Lung (tissue), 10 donors: ENCODE data around the gene RNU1-3. TPM values are rescaled to one million over a fixed set of nuclear protein-coding genes. Genes with fewer than 3 reads are reported as not detected.
"Not testable (repeated sequence)": the region's sequence is repeated elsewhere in the genome, so short reads cannot be mapped to it uniquely, and the experiment has no call there.

ENCODE experiments used
- ATAC-seq: fragments of 200-7000 bp; cut with Tn5 transposase; one replicate; pipeline ENCODE4 v1.9.1; 2020; ENCODE audit warnings: moderate number of reproducible peaks; ENCODE audit not compliant: insufficient read depth, low FRiP score
- DNase-seq, 3 donors: peaks; one replicate each; pipeline ENCODE4 v3.0.0-alpha.2; 2013 to 2017
- H3K27ac ChIP-seq, 2 donors: one replicate each; pipeline ENCODE4 v1.5.1; 2013; ENCODE audit warnings: mild to moderate bottlenecking in 2 of 2, moderate library complexity in 2 of 2, control low read depth in 1 of 2, inconsistent platforms in 1 of 2, low read depth in 1 of 2, low read length in 1 of 2
- H3K27me3 ChIP-seq, 3 donors: one replicate each; pipeline ENCODE4 v1.5.1; 2013; ENCODE audit warnings: low read length in 2 of 3; ENCODE audit not compliant: control insufficient read depth in 3 of 3, insufficient read depth in 3 of 3
- H3K36me3 ChIP-seq, 4 donors: one replicate each; pipeline ENCODE4 v1.5.1; 2013; ENCODE audit warnings: low read length in 4 of 4, mild to moderate bottlenecking in 1 of 4, moderate library complexity in 1 of 4; ENCODE audit not compliant: control insufficient read depth in 4 of 4, insufficient read depth in 4 of 4
- H3K4me1 ChIP-seq, 5 donors: one replicate each; pipeline ENCODE4 v1.5.1; 2013; ENCODE audit warnings: low read length in 5 of 5, mild to moderate bottlenecking in 2 of 5, moderate library complexity in 1 of 5; ENCODE audit not compliant: control insufficient read depth in 5 of 5, insufficient read depth in 5 of 5
- H3K4me3 ChIP-seq: one replicate; pipeline ENCODE4 v1.5.1; 2013; ENCODE audit warnings: mild to moderate bottlenecking, control low read depth, moderate library complexity
- H3K9ac ChIP-seq, 2 donors: one replicate each; pipeline ENCODE4 v1.5.1; 2013; ENCODE audit warnings: low read length in 2 of 2, control low read depth in 1 of 2; ENCODE audit not compliant: insufficient read depth in 1 of 2
- H3K9me3 ChIP-seq, 4 donors: one replicate each; pipeline ENCODE4 v1.5.1; 2013; ENCODE audit warnings: low read length in 3 of 4, mild to moderate bottlenecking in 1 of 4, moderate library complexity in 1 of 4; ENCODE audit not compliant: control insufficient read depth in 4 of 4, insufficient read depth in 3 of 4
- WGBS, 2 donors: extraction: QIAGEN DNeasy Blood & Tissue Kit; methylation state at CpG; one replicate each; pipeline ENCODE4 v1.1.7; 2013; 5-methylcytosine and 5-hydroxymethylcytosine counted together
- polyA plus RNA-seq, 2 donors: library from polyadenylated mRNA; stranded (reverse); fragments of 200-250 nt; gene quantifications; one replicate each; pipeline ENCODE4 v1.2.1, GENCODE V29; 2013
- total RNA-seq, 2 donors: library from RNA; depleted of rRNA in 1 of 2; stranded (reverse); fragments of >200 nt in 1 of 2; gene quantifications; one replicate each; pipeline ENCODE4 v1.2.1, GENCODE V29; 2014 to 2021
- donor health status: Bipolar disorder and iron deficiency.
- donor health status: healthy.
- donor health status: DM: yes; HTN: yes; CAD: no.

RNU1-3 gene
- total and polyA plus RNA-seq, 4 donors, result under 0.01 to 3,134 TPM; not detected in 2

- not testable (repeated sequence) for H3K27me3 ChIP-seq, H3K9ac ChIP-seq, H3K36me3 ChIP-seq, H3K9me3 ChIP-seq, H3K4me3 ChIP-seq, H3K27ac ChIP-seq, DNase-seq, H3K4me1 ChIP-seq
- 2 to 4% methylated on average over 13 to 47 of the region's 96 CpGs for WGBS, 2 donors
- ATAC-seq, result peak; percentile 12
These were observed 26.9 kb upstream of the RNU1-3 start for GRCh38 chr1:16693449-16694307.

GRCh38 chr1:16692717-16693448 lies 26.1 kb upstream of the RNU1-3 start:
- not testable (repeated sequence) for H3K27me3 ChIP-seq, H3K4me1 ChIP-seq, ATAC-seq, H3K36me3 ChIP-seq, H3K27ac ChIP-seq, H3K9ac ChIP-seq, H3K9me3 ChIP-seq, DNase-seq, H3K4me3 ChIP-seq
- WGBS, 2 donors, result 0 to 2% methylated on average over 6 to 33 of the region's 79 CpGs

GRCh38 chr1:16692283-16692682 lies 25.5 kb upstream of the RNU1-3 start:
- 5 to 17% methylated on average over 10 to 28 of the region's 39 CpGs for WGBS, 2 donors
- DNase-seq, H3K36me3 ChIP-seq, H3K4me1 ChIP-seq, ATAC-seq, H3K27me3 ChIP-seq, H3K27ac ChIP-seq, H3K9ac ChIP-seq, H3K9me3 ChIP-seq, H3K4me3 ChIP-seq: not testable (repeated sequence)

- H3K36me3 ChIP-seq, H3K9me3 ChIP-seq, H3K9ac ChIP-seq, DNase-seq, H3K27ac ChIP-seq, H3K4me3 ChIP-seq, H3K27me3 ChIP-seq, ATAC-seq, H3K4me1 ChIP-seq: not testable (repeated sequence)
- 86 to 89% methylated on average over 5 to 7 of the region's 13 CpGs for WGBS, 2 donors
These were observed 24.4 kb upstream of the RNU1-3 start for GRCh38 chr1:16690971-16691682.

- 72 to 87% methylated on average over 13 of the region's 13 CpGs for WGBS, 2 donors
- not testable (repeated sequence) for H3K27me3 ChIP-seq, H3K9ac ChIP-seq, H3K36me3 ChIP-seq, H3K9me3 ChIP-seq, H3K4me1 ChIP-seq, ATAC-seq, H3K4me3 ChIP-seq, DNase-seq, H3K27ac ChIP-seq
These were observed 20.5 kb upstream of the RNU1-3 start for GRCh38 chr1:16687132-16687800.

- WGBS, 2 donors, result 35 to 44% methylated on average over 29 to 37 of the region's 37 CpGs
- not testable (repeated sequence) for ATAC-seq
These were observed 19.0 kb upstream of the RNU1-3 start for GRCh38 chr1:16685445-16686371.

GRCh38 chr1:16684738-16685337 lies 18.1 kb upstream of the RNU1-3 start:
- not testable (repeated sequence) for DNase-seq, H3K4me3 ChIP-seq, H3K9ac ChIP-seq, H3K27me3 ChIP-seq, H3K36me3 ChIP-seq, H3K27ac ChIP-seq, H3K9me3 ChIP-seq, H3K4me1 ChIP-seq, ATAC-seq
- 0% methylated on average over 3 of the region's 4 CpGs; no CpG with 5 or more reads in 1 of the 2 donors for WGBS, 2 donors

More at GRCh38 chr1:16685445-16686371, 19.0 kb upstream of the RNU1-3 start:
- H3K27me3 ChIP-seq, H3K9ac ChIP-seq, H3K27ac ChIP-seq, H3K4me1 ChIP-seq, H3K4me3 ChIP-seq, H3K36me3 ChIP-seq, H3K9me3 ChIP-seq: not testable (repeated sequence)
- peak in 1 of 3 donors; percentile 29 for DNase-seq
